GM18858 (cell line): ENCODE data around the gene TIGAR.

ENCODE experiments used
- ATAC-seq: cut with Tn5 transposase; IDR thresholded peaks from one replicate; pipeline ENCODE4 v1.9.1; 2021; ENCODE audit not compliant: unreplicated experiment

The TIGAR gene

DNA sequence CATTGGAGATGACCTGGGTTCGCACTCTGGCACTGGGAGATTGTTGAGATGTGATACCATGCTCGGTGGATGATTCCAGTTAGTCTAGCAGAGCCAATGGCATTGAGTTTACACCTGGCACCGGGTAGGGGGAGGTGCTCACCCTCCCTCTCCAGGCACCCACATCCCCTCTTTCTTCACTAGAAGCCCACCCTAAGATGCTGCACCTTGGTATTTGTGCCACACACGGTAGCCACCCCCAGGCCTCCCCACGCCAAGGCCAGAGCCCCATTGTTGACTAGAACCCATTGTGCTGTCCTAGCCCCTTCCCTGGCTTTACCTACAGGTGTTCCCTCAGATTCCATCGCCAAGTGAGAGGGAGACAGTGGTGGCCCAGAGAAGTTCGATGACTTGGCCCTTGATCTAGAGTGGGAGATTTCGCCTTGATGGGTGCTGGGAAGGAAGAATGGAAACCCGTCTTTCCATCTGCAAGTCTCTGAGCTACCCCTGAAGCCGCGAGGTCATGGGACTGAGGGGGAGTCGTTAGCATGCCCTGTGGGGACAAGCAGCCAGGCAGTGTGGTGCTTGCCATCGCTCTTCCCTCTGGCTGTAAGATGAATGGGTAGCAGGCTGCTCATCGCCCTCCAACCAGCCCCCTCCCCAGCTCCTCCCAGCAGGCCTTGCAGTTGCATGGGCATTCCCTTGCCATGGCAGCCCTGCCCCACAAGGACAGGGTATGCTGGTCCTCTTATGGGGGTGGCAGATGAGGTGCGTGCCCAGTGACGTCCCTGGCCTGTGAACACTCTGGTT is 38.7 kb upstream of the TIGAR start:
- ATAC-seq = no peak

GRCh38 chr12:4282892-4283511 is 38.0 kb upstream of the TIGAR start:
- no peak for ATAC-seq

DNA sequence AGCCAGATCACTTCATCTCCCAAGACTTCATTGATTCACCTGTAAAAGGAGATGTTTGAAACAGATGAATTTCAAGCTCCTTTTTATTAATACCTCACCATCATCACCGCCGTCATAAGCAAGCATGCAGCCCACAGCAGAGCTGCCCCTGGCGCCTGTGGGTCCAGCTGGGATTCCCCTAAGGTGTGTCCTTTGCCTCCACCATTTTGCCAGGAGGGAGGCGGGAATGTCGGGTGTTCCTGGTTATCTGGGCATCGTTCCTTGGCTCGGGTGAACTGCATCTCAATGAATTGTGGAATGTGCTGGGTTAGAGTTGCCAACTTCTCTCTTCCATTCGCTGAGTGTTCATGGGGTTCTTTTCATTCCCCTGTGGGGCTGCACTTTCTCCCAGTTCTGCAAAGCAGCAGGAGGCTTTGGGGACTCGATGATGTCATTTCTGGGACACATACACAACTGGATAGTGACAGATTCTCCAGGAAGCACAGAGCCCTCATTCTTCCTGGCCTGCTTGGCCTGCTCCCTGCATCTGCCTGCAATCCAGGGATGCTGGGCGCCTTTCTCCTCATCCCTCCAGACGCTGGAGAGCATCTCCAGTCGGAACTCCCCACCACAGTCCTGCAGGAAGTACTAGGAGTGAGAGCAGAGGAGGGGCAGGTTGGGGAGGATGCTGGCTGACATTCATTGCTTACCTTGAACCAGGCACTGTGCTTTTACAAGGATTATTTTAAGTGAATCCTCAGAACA is 37.3 kb upstream of the TIGAR start:
- ATAC-seq = no peak

DNA sequence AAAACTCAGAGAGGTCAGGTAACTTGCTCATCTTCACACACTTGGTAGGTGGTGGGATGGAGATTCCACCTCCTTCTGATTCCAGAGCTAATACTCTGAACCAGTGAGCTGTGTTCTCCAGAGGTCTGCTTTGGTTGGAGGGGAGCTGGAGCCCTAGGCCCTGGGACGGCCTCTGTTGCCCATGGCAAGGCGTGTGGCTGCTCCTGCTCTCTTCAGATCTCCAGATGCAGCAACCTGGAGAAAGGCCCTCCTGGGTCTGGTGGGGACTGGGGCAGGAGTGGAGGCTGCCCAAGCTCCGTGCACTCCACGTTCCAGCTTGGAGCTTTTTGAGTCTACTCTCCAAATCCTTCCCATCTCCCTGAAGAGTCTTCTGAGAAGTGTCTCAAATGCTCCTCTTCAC is 36.7 kb upstream of the TIGAR start:
- no peak for ATAC-seq

DNA sequence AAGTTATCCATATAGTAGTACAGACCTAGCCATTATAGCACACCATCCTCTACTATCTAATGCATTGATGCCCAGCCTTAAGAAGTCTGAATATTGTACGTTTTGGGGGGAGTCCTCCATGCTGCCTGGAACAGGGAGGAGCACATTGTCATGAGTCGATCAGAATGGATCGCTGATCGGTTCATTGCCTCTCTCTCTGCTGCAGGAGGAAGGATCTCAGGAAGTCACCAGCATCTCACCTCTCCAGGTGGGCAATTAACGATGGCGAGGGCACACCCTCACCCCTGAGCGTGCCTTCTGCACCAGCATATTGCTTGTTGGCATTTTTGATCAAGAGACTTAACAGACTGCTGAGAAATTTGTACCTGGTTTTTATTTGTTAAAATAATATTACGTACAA is 35.9 kb upstream of the TIGAR start:
- no peak for ATAC-seq

DNA sequence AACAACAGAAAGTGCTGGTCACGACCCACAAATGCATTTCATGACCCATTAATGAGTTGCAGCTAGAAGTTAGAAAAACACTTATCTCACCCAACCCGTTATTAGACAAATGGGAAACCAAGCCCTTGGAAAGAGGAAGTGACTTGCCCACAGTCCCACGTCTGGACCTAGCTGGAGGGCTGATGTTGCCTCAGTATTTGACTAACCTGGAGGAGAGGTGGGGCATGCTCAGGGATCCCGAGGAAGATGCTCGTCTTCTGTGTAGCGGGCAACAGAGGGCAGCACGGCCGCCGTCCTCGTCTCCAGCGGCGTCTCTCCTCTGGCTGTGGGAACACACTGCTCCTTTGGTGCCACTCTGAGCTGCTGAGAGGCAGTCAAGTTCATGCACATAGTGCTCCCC is 34.8 kb upstream of the TIGAR start:
- no peak for ATAC-seq

GRCh38 chr12:4286771-4287317 is 34.2 kb upstream of the TIGAR start:
- ATAC-seq = no peak

DNA sequence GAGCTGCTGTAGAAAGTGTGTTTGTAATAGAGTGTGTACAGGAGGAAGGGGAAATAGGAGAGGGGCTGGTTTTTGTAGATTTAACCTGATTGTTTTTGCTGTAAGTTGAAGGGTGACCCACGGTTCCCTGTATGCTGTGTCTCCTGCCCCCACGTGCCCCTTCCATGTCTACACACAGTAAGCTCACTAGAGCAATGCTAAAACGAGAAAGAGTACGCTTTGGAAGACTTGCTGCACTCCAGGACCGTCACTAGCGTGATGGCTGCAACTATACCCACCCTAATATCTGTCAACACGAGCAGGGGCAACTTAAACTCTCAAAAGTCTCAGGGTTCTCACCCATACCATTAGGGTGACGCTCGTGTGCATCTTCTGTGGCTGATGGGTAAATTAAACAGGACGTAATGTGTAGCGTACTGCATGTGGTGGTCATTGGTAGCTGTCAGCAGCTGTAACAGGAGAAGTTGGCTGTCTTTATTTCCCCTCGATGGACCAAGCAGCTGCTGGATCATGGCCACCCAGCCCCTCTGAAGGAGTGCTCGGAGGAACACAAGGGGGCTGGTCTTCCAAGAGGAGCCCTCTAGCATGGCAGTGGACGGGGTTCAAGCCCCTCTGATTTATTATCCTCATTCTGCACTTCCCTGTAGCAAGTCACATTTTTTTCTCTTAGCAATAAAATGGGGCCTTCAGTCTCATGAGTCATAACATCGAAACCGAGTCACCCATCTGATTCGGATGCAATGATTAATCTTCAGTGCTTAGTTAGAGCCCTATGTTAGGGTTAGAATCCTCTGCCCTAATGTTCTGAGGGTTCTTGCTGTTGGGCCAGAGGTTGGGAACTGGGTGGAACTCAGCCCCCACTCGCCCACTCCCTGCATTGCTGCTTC is 33.4 kb upstream of the TIGAR start:
- no peak for ATAC-seq

- ATAC-seq = no peak
Observed at GRCh38 chr12:4288296-4289131, 32.5 kb upstream of the TIGAR start.

- ATAC-seq = no peak
Observed at GRCh38 chr12:4289231-4289878, 31.7 kb upstream of the TIGAR start.

DNA sequence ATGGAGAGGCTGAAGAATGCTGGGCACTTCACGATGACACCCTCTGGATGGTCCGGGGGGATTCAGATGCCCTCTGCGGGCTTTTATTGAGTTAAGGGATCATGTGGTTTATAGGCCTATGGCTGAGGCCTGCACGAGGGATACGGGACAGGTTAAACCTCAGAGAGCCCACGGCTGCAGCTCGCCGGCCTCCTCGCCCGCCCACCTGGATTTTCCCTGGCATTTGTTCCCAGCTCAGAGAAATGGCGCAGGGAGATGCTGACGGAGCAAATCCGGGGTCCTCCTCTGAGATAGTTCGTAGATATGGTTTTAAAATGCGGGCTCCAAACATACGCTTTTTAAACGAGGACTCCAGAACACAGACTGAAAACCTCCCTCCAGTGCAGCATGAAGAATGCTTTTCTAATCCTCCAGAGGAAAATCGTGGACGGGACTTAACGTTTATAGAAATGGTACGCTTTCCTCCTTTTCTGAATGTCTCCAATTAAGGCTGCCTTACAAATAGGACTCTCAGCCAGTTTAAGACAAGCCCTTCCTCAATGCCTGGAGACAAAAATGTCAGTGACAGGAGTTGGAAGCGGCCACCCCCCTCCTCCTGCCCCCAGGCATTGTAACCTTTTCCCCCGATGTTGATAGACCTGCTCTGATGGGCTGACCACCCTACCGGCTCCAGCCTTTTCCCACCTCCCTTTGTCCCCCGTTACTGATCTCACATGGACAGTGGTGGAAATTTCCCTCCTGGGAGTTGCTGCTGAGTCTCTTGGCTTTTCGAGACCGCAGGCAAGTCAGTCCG is 30.8 kb upstream of the TIGAR start:
- ATAC-seq = no peak

- no peak for ATAC-seq
Observed at GRCh38 chr12:4292341-4293073, 28.5 kb upstream of the TIGAR start.

- ATAC-seq = no peak
Observed at GRCh38 chr12:4293299-4293965, 27.6 kb upstream of the TIGAR start.

- no peak for ATAC-seq
Observed at GRCh38 chr12:4293966-4294505, 27.0 kb upstream of the TIGAR start.

- no peak for ATAC-seq
Observed at GRCh38 chr12:4296751-4297150, 24.3 kb upstream of the TIGAR start.

DNA sequence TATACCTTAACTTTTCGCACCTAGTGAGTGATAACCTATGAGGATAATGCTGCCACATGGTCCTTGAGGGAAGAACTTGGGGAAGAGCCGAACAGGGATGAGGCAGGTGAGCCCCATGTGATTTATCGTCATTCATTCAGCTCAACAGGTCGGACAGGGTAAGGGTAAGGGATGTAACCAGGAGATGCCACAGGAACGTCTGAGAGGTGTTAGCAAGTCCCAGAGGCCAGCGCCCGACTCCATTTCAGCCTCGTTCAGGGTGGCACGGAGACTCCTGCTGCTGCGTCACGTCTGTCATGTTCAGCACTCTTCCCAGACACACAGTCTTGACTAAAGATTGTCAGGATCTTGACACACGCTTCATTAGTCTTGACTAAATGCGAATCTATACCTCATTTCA is 23.4 kb upstream of the TIGAR start:
- ATAC-seq = no peak

DNA sequence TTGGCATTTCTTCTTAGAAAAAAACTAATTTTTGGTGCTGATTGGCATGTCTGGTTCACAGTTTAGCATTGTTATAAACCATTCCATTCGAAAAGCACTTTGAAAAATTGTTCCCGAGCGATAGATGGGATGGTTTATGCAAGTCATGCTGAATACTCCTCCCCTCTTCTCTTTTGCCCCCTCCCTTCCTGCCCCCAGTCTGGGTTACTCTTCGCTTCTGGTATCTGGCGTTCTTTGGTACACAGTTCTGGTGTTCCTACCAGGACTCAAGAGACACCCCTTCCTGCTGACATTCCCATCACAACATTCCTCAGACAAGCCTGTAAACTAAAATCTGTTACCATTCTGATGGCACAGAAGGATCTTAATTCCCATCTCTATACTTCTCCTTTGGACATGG is 20.1 kb upstream of the TIGAR start:
- ATAC-seq = no peak
